Aorta (tissue), 5 donors: ENCODE data around the gene ANAPC2. TPM values are rescaled to one million over a fixed set of nuclear protein-coding genes. Genes with fewer than 3 reads are reported as not detected.

Experiments used
- ATAC-seq: fragments of 200-7000 bp; cut with Tn5 transposase; one replicate; pipeline ENCODE4 v1.9.1; 2022; ENCODE audit warnings: moderate library complexity; ENCODE audit not compliant: low FRiP score
- DNase-seq, 2 donors: peaks; one replicate each; pipeline ENCODE4 v3.0.0-alpha.2; 2020
- H3K27ac ChIP-seq, 2 donors: one replicate each; pipeline ENCODE4 v1.5.1; 2013; ENCODE audit warnings: low read length in 2 of 2, mild to moderate bottlenecking in 2 of 2, moderate library complexity in 2 of 2, control low read depth in 1 of 2, inconsistent platforms in 1 of 2, low read depth in 1 of 2
- H3K27me3 ChIP-seq, 2 donors: one replicate each; pipeline ENCODE4 v1.6.1; 2013; ENCODE audit warnings: control low read depth in 1 of 2, low read length in 1 of 2, mild to moderate bottlenecking in 1 of 2, moderate library complexity in 1 of 2; ENCODE audit not compliant: insufficient read depth in 2 of 2, control insufficient read depth in 1 of 2
- H3K36me3 ChIP-seq, 2 donors: one replicate each; pipeline ENCODE4 v1.6.1; 2013; ENCODE audit warnings: control low read depth in 1 of 2, low read length in 1 of 2, mild to moderate bottlenecking in 1 of 2; ENCODE audit not compliant: insufficient read depth in 2 of 2, control insufficient read depth in 1 of 2
- H3K4me1 ChIP-seq, 2 donors: one replicate each; pipeline ENCODE4 v1.6.1; 2013; ENCODE audit warnings: low read length in 2 of 2, control low read depth in 1 of 2, mild to moderate bottlenecking in 1 of 2, moderate library complexity in 1 of 2; ENCODE audit not compliant: insufficient read depth in 2 of 2, control insufficient read depth in 1 of 2
- H3K4me3 ChIP-seq, 2 donors: one replicate each; pipeline ENCODE4 v1.5.1; 2013; ENCODE audit warnings: low read length in 2 of 2, control low read depth in 1 of 2, mild to moderate bottlenecking in 1 of 2
- H3K9me3 ChIP-seq: one replicate; pipeline ENCODE4 v1.6.1; 2013; ENCODE audit warnings: mild to moderate bottlenecking, low read length; ENCODE audit not compliant: control insufficient read depth
- WGBS, 2 donors: extraction: QIAGEN DNeasy Blood & Tissue Kit; methylation state at CpG; one replicate each; pipeline ENCODE4 v1.1.7; 2013; 5-methylcytosine and 5-hydroxymethylcytosine counted together
- intact Hi-C, 2 donors: fragments of 100-400 bp; cut with DNase I; formaldehyde crosslinking; loops; one replicate each; pipeline versions ENCODE4 v1.14.2 to v1.15.0; 2022
- polyA plus RNA-seq, 2 donors: library from polyadenylated mRNA; stranded (reverse); fragments of 200-250 nt; gene quantifications; one replicate each; pipeline ENCODE4 v1.2.3, GENCODE V29; 2013
- total RNA-seq, 2 donors: library from RNA; stranded (reverse); fragmentation: NEBNext Ultra II Directional; extraction: Animal tissue kit (Norgen Biotek cat#: 25700); gene quantifications; one replicate each; pipeline ENCODE4 v1.2.1, GENCODE V29; 2021
- donor health status: healthy with polysubstance abuse.
- donor health status: Bipolar disorder and iron deficiency.
- donor health status: DM: no; HTN: no; CAD: no.
- donor health status: DM: no; HTN: no; CAD: no.
- donor health status: DM: yes; HTN: yes; CAD: no.

ANAPC2 gene
- total and polyA plus RNA-seq, 4 donors: 13.3 to 84.5 (median 46.4) TPM

DNA sequence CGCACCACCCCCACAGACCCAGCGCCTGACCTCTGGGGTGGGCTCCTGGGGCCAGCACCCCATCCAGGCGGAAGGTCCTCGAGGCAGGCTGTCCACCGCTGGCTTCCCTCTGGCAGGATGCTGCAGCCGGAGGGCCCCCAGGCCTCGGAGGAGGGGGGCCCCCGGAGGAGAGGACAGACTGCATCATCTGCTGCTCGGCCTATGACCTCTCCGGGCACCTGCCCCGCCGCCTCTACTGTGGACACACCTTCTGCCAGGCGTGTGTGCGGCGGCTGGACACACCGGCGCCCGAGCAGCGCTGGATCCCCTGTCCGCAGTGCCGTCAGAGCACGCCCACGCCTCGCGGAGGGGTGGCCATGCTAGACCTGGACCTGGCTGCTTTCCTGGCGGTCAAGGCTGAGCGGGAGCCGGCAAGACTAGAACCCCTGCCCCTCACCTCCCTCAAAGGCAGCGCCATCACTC, 40.2 kb upstream of the ANAPC2 start:
- H3K27ac ChIP-seq: no peak overlapping the region
- H3K9me3 ChIP-seq: no peaks in the 10 kb centered on the region
- 78 to 80% methylated on average over 24 to 29 of the region's 29 CpGs for WGBS, 2 donors
- DNase-seq (no peak), ATAC-seq (no peak)
- no peaks in the 10 kb centered on the region for H3K4me1 ChIP-seq
- no peaks in the 10 kb centered on the region for H3K27me3 ChIP-seq
- no peak overlapping the region for H3K4me3 ChIP-seq
- no peaks in the 10 kb centered on the region for H3K36me3 ChIP-seq
- intact Hi-C loops: loop anchor here (2.0 to 5.0 kb wide), 2 partner anchors 106 kb away; no protein-coding TSS in a partner anchor

DNA sequence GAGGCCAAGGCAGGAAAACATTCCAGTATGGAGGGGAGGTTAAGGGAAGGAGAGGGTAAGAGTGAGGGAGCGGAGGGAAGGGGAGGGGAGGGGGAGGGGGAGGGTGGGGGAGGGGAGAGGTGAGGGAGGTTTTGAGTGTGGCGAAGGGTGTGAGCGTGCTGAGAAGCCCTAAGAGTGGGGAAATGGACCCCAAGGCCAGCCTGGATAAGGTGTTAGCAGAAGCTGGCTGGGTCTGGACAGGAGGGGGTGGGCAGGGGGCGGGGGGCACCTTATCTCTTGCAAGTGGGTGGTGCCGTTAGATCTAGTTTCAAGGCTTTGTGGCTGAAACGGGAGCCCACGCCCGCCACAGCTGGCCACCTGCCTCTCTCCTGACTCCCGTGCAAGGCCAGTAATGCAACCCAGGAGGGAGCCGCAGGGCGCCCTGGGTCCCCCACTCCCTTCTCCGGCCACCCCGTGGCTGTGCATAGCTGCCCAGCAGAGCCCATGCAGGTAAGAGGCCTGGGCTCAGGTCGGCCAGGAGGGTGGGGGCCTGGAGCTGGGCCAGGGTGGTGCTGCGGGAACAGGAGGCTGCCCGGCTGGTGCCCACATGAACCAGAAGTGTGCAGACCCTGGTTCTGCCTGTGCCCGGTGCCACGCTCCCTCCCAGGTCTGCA, 39.6 kb upstream of the ANAPC2 start:
- no peak for DNase-seq
- no peaks in the 10 kb centered on the region for H3K4me1 ChIP-seq
- intact Hi-C loops: loop anchor here (2.0 to 5.0 kb wide), 2 partner anchors 105 to 106 kb away; no protein-coding TSS in a partner anchor
- H3K27ac ChIP-seq: no peak overlapping the region
- WGBS, 2 donors: 42 to 51% methylated on average over 11 to 18 of the region's 18 CpGs
- no peak overlapping the region for H3K4me3 ChIP-seq
- no peaks in the 10 kb centered on the region for H3K9me3 ChIP-seq
- no peaks in the 10 kb centered on the region for H3K36me3 ChIP-seq
- H3K27me3 ChIP-seq: no peaks in the 10 kb centered on the region
- ATAC-seq: no peak

DNA sequence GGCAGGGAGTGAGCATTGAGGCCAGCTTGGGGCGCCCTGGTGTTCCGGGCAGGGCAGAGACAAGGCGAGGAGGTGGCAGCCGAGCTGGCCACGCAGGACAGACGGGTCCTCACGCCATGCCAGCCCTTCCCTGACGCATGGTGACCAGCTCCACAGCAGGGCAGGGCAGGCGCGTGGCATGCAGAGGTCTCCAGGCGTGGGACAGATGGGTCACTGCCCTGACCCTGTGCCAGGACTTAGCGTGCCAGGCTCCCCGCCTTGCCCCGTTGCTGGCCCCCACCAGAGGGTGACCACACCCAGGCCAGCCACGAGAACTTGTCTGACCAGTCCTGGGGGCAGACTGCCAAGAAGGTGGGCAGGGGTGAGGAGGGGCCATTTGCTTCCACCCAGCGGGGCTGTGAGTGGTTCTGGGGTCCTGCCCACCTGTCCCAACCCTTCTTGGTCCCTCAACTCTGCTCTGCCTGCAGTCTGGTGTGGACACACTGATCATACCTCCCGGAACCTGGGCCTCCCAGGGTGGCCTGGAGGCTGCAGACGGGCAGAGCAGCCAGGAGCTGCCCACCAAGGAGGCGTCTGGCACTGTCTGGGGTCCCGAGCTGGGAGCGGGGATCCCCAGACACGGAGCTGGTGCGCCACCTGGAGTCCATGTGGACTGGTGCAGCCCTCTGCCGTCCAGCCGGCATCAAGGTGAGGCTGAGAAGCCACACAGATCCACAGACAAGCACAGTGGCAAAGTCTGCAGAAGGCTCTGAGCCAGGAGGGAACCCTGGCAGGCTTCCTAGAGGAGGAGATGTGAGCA, 38.9 kb upstream of the ANAPC2 start, which contains the start of gene RNF224:
Gene RNF224 (plus strand): TSS at position 449 of the 799 bp plus-strand sequence. CDS start 834 bp downstream, outside the sequence.
- Histone ChIP-seq H3K27me3 (no peaks in the 10 kb centered on the region), H3K27ac (no peak within 1 kb of the TSS), H3K9me3 (no peaks in the 10 kb centered on the region), H3K4me3 (no peak within 1 kb of the TSS), H3K36me3 (no peaks in the 10 kb centered on the region), H3K4me1 (no peaks in the 10 kb centered on the region)
- WGBS, 2 donors: 28 to 31% methylated on average over 25 of the region's 25 CpGs
- DNase-seq: peak; percentile 80 to 91
- no peak for ATAC-seq
- intact Hi-C loops: loop anchor here in 1 of 2 donors (5.0 kb wide), 1 partner anchor 105 kb away; no protein-coding TSS in a partner anchor

GRCh38 chr9:137226338-137227053, 38.1 kb upstream of the ANAPC2 start:
- Histone ChIP-seq H3K36me3 (no peaks in the 10 kb centered on the region), H3K4me3 (no peak overlapping the region), H3K27ac (no peak overlapping the region), H3K27me3 (no peaks in the 10 kb centered on the region), H3K9me3 (no peaks in the 10 kb centered on the region), H3K4me1 (no peaks in the 10 kb centered on the region)
- WGBS, 2 donors: 73 to 74% methylated on average over 18 of the region's 18 CpGs
- no peak for DNase-seq
- intact Hi-C loops: loop anchor here in 1 of 2 donors (5.0 kb wide), 1 partner anchor 104 kb away; no protein-coding TSS in a partner anchor
- no peak for ATAC-seq

- no peak overlapping the region for H3K27ac ChIP-seq
- ATAC-seq (no peak), DNase-seq (no peak)
- no peaks in the 10 kb centered on the region for H3K36me3 ChIP-seq
- no peaks in the 10 kb centered on the region for H3K9me3 ChIP-seq
- no peaks in the 10 kb centered on the region for H3K27me3 ChIP-seq
- H3K4me1 ChIP-seq: no peaks in the 10 kb centered on the region
- intact Hi-C loops: loop anchor here in 1 of 2 donors (5.0 kb wide), 1 partner anchor 104 kb away; no protein-coding TSS in a partner anchor
- no peak overlapping the region for H3K4me3 ChIP-seq
- 77 to 84% methylated on average over 15 to 21 of the region's 21 CpGs for WGBS, 2 donors
Measured at GRCh38 chr9:137225699-137226331, 37.5 kb upstream of the ANAPC2 start.

DNA sequence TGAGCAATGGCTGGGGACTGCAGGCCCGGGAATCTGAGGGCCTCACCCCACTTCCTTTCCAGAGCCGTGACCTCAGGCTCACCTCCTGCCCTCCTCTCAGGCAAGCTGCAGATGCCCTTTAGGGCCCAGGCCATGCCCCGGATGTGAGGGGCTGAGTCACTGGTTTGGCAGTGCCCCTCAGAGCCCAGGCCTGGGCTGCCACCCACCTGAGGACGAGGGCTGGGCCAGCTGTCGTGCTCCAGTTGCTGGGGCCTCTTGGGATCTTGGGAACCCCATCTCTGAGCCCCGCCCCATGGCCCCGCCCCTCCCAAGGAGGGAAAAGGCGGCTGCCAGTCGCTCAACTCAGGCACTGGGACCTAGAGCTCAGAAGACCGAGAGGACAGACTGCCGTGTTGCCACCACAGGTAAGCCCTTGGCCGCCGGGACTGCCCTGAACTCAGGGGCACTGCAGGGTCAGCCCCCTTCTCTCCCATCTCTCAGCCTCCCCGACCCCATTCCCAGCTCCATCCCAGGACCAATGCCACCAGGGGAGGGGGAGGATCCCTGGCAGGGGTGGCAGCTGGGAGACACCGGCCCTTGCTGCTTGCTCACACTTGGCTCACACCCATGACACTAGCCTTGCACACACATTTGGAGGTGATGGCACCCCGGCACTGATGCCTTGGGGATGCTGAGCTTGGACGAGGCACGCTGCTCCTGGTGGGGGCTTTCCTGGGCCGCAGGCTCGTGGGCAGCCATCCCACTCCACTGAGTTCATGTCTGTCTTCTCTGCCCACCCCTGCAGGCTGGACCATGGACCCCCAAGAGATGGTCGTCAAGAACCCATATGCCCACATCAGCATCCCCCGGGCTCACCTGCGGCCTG, 36.7 kb upstream of the ANAPC2 start, which contains the start of gene CYSRT1:
Gene CYSRT1 (plus strand): TSS at position 345 of the 865 bp plus-strand sequence. CDS start 448 bp downstream, at position 793.
- H3K27ac ChIP-seq: peak within 1 kb of the TSS in 1 of 2 donors; percentile 77
- DNase-seq: no peak

GRCh38 chr9:137223078-137223970, 35.0 kb upstream of the ANAPC2 start:
- WGBS, 2 donors: 1 to 2% methylated on average over 51 to 63 of the region's 63 CpGs
- Histone ChIP-seq H3K4me3 (peak overlapping the region; percentile 36 to 75), H3K9me3 (no peaks in the 10 kb centered on the region), H3K27me3 (no peaks in the 10 kb centered on the region), H3K36me3 (no peaks in the 10 kb centered on the region), H3K4me1 (no peaks in the 10 kb centered on the region), H3K27ac (peak overlapping the region; percentile 8 to 77)
- DNase-seq (peak; percentile 98 to 99), ATAC-seq (peak; percentile 95)
- intact Hi-C loops: no loop called here

More for the DNA sequence above, 36.7 kb upstream of the ANAPC2 start, which contains the start of gene CYSRT1:
- ATAC-seq: no peak
- no peaks in the 10 kb centered on the region for H3K4me1 ChIP-seq
- intact Hi-C loops: loop anchor here in 1 of 2 donors (5.0 kb wide), 1 partner anchor 103 kb away; no protein-coding TSS in a partner anchor
- 51 to 54% methylated on average over 21 to 23 of the region's 23 CpGs for WGBS, 2 donors
- no peak within 1 kb of the TSS for H3K4me3 ChIP-seq
- H3K36me3 ChIP-seq: no peaks in the 10 kb centered on the region
- no peaks in the 10 kb centered on the region for H3K9me3 ChIP-seq
- no peaks in the 10 kb centered on the region for H3K27me3 ChIP-seq
